Panc1 (cell line): Measurements from ENCODE around the gene UFSP1. TPM values are rescaled to one million over a fixed set of nuclear protein-coding genes. Genes with fewer than 3 reads are reported as not detected.

Source experiments
- ATAC-seq: fragments of 200-7000 bp; cut with Tn5 transposase; 2 replicates; pipeline ENCODE4 v1.9.1; 2020; ENCODE audit warnings: mild to moderate bottlenecking, moderate library complexity
- BruUV-seq: library from RNA; stranded (reverse); fragments of 400-500 nt; replicated peaks from 2 replicates; lab custom pipeline; 2021; lab: Mats Ljungman, UMichigan
- CTCF ChIA-PET: fragments of 300-600 bp; sonication (Branson Sonifier 250); formaldehyde crosslinking; loops from one replicate; lab custom pipeline; 2022; ENCODE audit warnings: antibody characterized with exemption; lab: Charles Lee
- POLR2A ChIA-PET: fragments of 300-600 bp; sonication (Branson Sonifier 250); formaldehyde crosslinking; loops from one replicate; lab custom pipeline; 2022; ENCODE audit warnings: antibody characterized with exemption; lab: Charles Lee
- DNase-seq: peaks from one replicate; pipeline ENCODE4 v3.0.0-alpha.2; 2010; ENCODE audit warnings: low read depth, low spot score
- H3K27ac ChIP-seq: 2 replicates; pipeline ENCODE4 v1.5.1; 2011; ENCODE audit warnings: mild to moderate bottlenecking, low read length, inconsistent platforms
- H3K27me3 ChIP-seq: fragments of 200-500 bp; sonication (Bioruptor generic); 2 replicates; pipeline ENCODE4 v1.6.0; 2014; ENCODE audit warnings: low read length, inconsistent platforms; ENCODE audit not compliant: control insufficient read depth, insufficient read depth
- H3K36me3 ChIP-seq: fragments of 200-500 bp; sonication (Bioruptor generic); 2 replicates; pipeline ENCODE4 v1.5.1; 2014; ENCODE audit warnings: inconsistent platforms, mild to moderate bottlenecking, low read length, moderate library complexity; ENCODE audit not compliant: control insufficient read depth, insufficient read depth
- H3K4me1 ChIP-seq: 2 replicates; pipeline ENCODE4 v1.5.1; 2011; ENCODE audit warnings: inconsistent platforms, mild to moderate bottlenecking, low read length, moderate library complexity; ENCODE audit not compliant: control insufficient read depth, insufficient read depth
- H3K4me3 ChIP-seq, 2 experiments: 2 replicates each; pipeline ENCODE4 v1.5.1; 2011 to 2012; ENCODE audit warnings: low read depth in 2 of 2, low read length in 2 of 2, mild to moderate bottlenecking in 2 of 2, inconsistent platforms in 1 of 2, moderate library complexity in 1 of 2
- H3K9me3 ChIP-seq: fragments of 200-500 bp; sonication (Bioruptor generic); 2 replicates; pipeline ENCODE4 v1.5.1; 2014; ENCODE audit warnings: low read depth, mild to moderate bottlenecking, inconsistent platforms, low read length, moderate library complexity; ENCODE audit not compliant: control insufficient read depth, insufficient read depth
- CTCF ChIP-seq: fragments of 450-650 bp; IDR thresholded peaks from 2 replicates; pipeline ENCODE4 v1.5.1; 2017; ENCODE audit warnings: mild to moderate bottlenecking
- POLR2AphosphoS5 ChIP-seq: IDR thresholded peaks from 2 replicates; pipeline ENCODE4 v1.6.1; 2012; ENCODE audit warnings: mild to moderate bottlenecking, low read depth, low read length, moderate library complexity
- SIN3A ChIP-seq: IDR thresholded peaks from 2 replicates; pipeline ENCODE4 v1.6.1; 2012; ENCODE audit warnings: low read depth, mild to moderate bottlenecking, low read length, moderate library complexity, borderline replicate concordance; ENCODE audit not compliant: insufficient read depth
- TCF7L2 ChIP-seq: IDR thresholded peaks from 2 replicates; pipeline ENCODE4 v1.6.1; 2011; ENCODE audit warnings: mild to moderate bottlenecking, low read depth, low read length, inconsistent platforms
- in situ Hi-C: cut with HindIII; loops from 2 replicates; pipeline ENCODE4 v1.10.0; 2016; ENCODE audit warnings: low sequenced_read_pairs, low pct_unique_long_range_greater_than_20kb
- intact Hi-C: fragments of 100-400 bp; cut with micrococcal nuclease; formaldehyde crosslinking; loops from one replicate; pipeline ENCODE4 v1.10.0; 2022; ENCODE audit not compliant: unreplicated experiment
- total RNA-seq: library from RNA; stranded (reverse); gene quantifications from one replicate; pipeline ENCODE4 v1.2.1, GENCODE V29; 2021; ENCODE audit not compliant: unreplicated experiment
- TF ChIP-seq, protein P1 (sequence below), 2 experiments: IDR thresholded peaks; 2 replicates each; pipeline ENCODE4 v1.6.1; 2011 to 2012; ENCODE audit warnings: low read depth in 2 of 2, control low read depth in 1 of 2, low read length in 1 of 2, mild to moderate bottlenecking in 1 of 2, moderate library complexity in 1 of 2; ENCODE audit not compliant: insufficient read depth in 1 of 2

The UFSP1 gene
- total RNA-seq, 1 experiment from 2014 or later: 3.3 TPM

GRCh38 chr7:100882785-100883526 is 6.6 kb downstream of the UFSP1 start:
- ATAC-seq (no peak), DNase-seq (no peak)
- H3K36me3 ChIP-seq: peaks cover 18% of the 10 kb centered on the region
- H3K4me3 ChIP-seq: no peak overlapping the region
- BruUV-seq: no TSS peak
- ChIA-PET CTCF (no interaction called here), POLR2A (no interaction called here)
- intact Hi-C loops (no loop called here), in situ Hi-C loops (no loop called here)
- TF ChIP-seq, protein P1, sequence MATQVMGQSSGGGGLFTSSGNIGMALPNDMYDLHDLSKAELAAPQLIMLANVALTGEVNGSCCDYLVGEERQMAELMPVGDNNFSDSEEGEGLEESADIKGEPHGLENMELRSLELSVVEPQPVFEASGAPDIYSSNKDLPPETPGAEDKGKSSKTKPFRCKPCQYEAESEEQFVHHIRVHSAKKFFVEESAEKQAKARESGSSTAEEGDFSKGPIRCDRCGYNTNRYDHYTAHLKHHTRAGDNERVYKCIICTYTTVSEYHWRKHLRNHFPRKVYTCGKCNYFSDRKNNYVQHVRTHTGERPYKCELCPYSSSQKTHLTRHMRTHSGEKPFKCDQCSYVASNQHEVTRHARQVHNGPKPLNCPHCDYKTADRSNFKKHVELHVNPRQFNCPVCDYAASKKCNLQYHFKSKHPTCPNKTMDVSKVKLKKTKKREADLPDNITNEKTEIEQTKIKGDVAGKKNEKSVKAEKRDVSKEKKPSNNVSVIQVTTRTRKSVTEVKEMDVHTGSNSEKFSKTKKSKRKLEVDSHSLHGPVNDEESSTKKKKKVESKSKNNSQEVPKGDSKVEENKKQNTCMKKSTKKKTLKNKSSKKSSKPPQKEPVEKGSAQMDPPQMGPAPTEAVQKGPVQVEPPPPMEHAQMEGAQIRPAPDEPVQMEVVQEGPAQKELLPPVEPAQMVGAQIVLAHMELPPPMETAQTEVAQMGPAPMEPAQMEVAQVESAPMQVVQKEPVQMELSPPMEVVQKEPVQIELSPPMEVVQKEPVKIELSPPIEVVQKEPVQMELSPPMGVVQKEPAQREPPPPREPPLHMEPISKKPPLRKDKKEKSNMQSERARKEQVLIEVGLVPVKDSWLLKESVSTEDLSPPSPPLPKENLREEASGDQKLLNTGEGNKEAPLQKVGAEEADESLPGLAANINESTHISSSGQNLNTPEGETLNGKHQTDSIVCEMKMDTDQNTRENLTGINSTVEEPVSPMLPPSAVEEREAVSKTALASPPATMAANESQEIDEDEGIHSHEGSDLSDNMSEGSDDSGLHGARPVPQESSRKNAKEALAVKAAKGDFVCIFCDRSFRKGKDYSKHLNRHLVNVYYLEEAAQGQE (IDR thresholded peaks at IDR 0.05; ENCODE audit: insufficient read depth in 1 of 2, low read depth in 2 of 2, low read length in 1 of 2): no peak
- no peak for TF ChIP-seq SIN3A
- no peak for TF ChIP-seq CTCF
- no peak for TF ChIP-seq TCF7L2
- no peak for TF ChIP-seq POLR2AphosphoS5
- H3K4me1 ChIP-seq: peaks cover 10% of the 10 kb centered on the region
- H3K27ac ChIP-seq: peak overlapping the region; percentile 14
- no peaks in the 10 kb centered on the region for H3K27me3 ChIP-seq
- H3K9me3 ChIP-seq: no peaks in the 10 kb centered on the region

DNA sequence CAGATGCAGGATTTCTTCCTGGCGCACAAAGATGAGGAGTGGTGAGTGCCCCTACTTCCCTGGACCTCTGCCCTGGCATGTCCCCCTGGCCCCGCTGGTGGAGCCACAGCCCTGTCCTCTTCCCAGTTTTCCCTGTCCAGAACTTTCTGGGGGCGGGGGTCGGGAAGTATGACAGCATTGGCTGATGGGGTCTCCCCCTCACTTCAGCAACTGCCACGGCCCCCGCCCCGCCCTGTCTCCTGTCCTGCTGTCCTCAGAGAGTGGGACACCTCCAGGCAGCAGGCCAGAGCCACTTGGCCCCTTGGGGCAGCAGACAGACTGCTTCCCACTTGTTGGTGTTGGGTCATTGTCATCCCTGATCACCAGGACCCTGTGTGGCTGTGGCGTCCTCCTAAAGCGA is 7.3 kb downstream of the UFSP1 start:
- no peaks in the 10 kb centered on the region for H3K9me3 ChIP-seq
- peaks cover 2% of the 10 kb centered on the region for H3K4me1 ChIP-seq
- in situ Hi-C loops (no loop called here), intact Hi-C loops (no loop called here)
- H3K4me3 ChIP-seq: no peak overlapping the region
- DNase-seq (no peak), ATAC-seq (no peak)
- ChIA-PET CTCF (no interaction called here), POLR2A (no interaction called here)
- H3K27ac ChIP-seq: no peak overlapping the region
- H3K36me3 ChIP-seq: peaks cover 11% of the 10 kb centered on the region
- no peaks in the 10 kb centered on the region for H3K27me3 ChIP-seq
- BruUV-seq: no TSS peak
- TF ChIP-seq SIN3A (no peak), CTCF (no peak)
